ENCODE measurements around the gene SLC7A11. TPM values are rescaled to one million over a fixed set of nuclear protein-coding genes. Genes with fewer than 3 reads are reported as not detected.
A peak's percentile ranks its signal among the peaks of the same experiment; 100 is the strongest.
"Not testable (repeated sequence)": the region's sequence is repeated elsewhere in the genome, so short reads cannot be mapped to it uniquely, and the experiment has no call there.

SLC7A11 gene
- total RNA-seq, 1 donor from 2014 or later = 26.5 TPM

GRCh38 chr4:138243369-138243768, 1.2 kb upstream of the SLC7A11 start:
- DNase-seq (ENCODE audit: low read depth) = no peak

- DNase-seq (ENCODE audit: low read depth) = no peak
These were observed 646 bp upstream of the SLC7A11 start for GRCh38 chr4:138242834-138243156.

GRCh38 chr4:138241281-138242075, 671 bp downstream of the SLC7A11 start:
- peak; percentile 43 for DNase-seq (ENCODE audit: low read depth)

GRCh38 chr4:138239491-138239890, 2.7 kb downstream of the SLC7A11 start:
- DNase-seq (ENCODE audit: low read depth) = no peak

- no peak for DNase-seq (ENCODE audit: low read depth)
These were observed 3.4 kb downstream of the SLC7A11 start for GRCh38 chr4:138238521-138239292.

GRCh38 chr4:138237132-138237531, 5.0 kb downstream of the SLC7A11 start:
- DNase-seq (ENCODE audit: low read depth) = not testable (repeated sequence)

GRCh38 chr4:138236037-138236436, 6.1 kb downstream of the SLC7A11 start:
- DNase-seq (ENCODE audit: low read depth) = no peak

- DNase-seq (ENCODE audit: low read depth) = peak; percentile 67
These were observed 6.7 kb downstream of the SLC7A11 start for GRCh38 chr4:138235419-138235952.

- DNase-seq (ENCODE audit: low read depth) = no peak
These were observed 7.9 kb downstream of the SLC7A11 start for GRCh38 chr4:138234248-138234647.

GRCh38 chr4:138233313-138234034, 8.7 kb downstream of the SLC7A11 start:
- DNase-seq (ENCODE audit: low read depth) = no peak

- DNase-seq (ENCODE audit: low read depth) = no peak
These were observed 9.8 kb downstream of the SLC7A11 start for GRCh38 chr4:138232364-138232763.

GRCh38 chr4:138230048-138230447, 12.1 kb downstream of the SLC7A11 start:
- no peak for DNase-seq (ENCODE audit: low read depth)

- no peak for DNase-seq (ENCODE audit: low read depth)
These were observed 13.0 kb downstream of the SLC7A11 start for GRCh38 chr4:138229160-138229559.

GRCh38 chr4:138226351-138226750, 15.8 kb downstream of the SLC7A11 start:
- DNase-seq (ENCODE audit: low read depth) = no peak

GRCh38 chr4:138225477-138225876, 16.7 kb downstream of the SLC7A11 start:
- no peak for DNase-seq (ENCODE audit: low read depth)

GRCh38 chr4:138224614-138225013, 17.5 kb downstream of the SLC7A11 start:
- no peak for DNase-seq (ENCODE audit: low read depth)

GRCh38 chr4:138223231-138223910, 18.8 kb downstream of the SLC7A11 start:
- DNase-seq (ENCODE audit: low read depth) = no peak

GRCh38 chr4:138222046-138222445, 20.1 kb downstream of the SLC7A11 start:
- DNase-seq (ENCODE audit: low read depth) = peak; percentile 26

GRCh38 chr4:138218976-138219375, 23.2 kb downstream of the SLC7A11 start:
- DNase-seq (ENCODE audit: low read depth) = no peak

- no peak for DNase-seq (ENCODE audit: low read depth)
These were observed 24.6 kb downstream of the SLC7A11 start for GRCh38 chr4:138217567-138217966.

- DNase-seq (ENCODE audit: low read depth) = no peak
These were observed 25.8 kb downstream of the SLC7A11 start for GRCh38 chr4:138216272-138216867.

All from myocyte (in vitro differentiated cells).